Activated CD8-positive, alpha-beta memory T cell treated with anti-CD3 and anti-CD28 coated beads, Interleukin-2, amount 10 ng/mL, durations not matched to agents 7 days and 5 days (primary cell): Measurements from ENCODE around the gene CRCP. TPM values are rescaled to one million over a fixed set of nuclear protein-coding genes. Genes with fewer than 3 reads are reported as not detected.
"Not testable (repeated sequence)": the region's sequence is repeated elsewhere in the genome, so short reads cannot be mapped to it uniquely, and the experiment has no call there.

Experiments
- ATAC-seq: fragments of 150-1000 bp; cut with Tn5 transposase; one replicate; pipeline ENCODE4 v1.10.0; 2021; ENCODE audit warnings: moderate library complexity
- CTCF ChIA-PET: fragments of 350-600 bp; sonication (Branson Sonifier 250); formaldehyde crosslinking; loops from one replicate; lab custom pipeline; 2021; ENCODE audit warnings: antibody characterized with exemption; lab: Charles Lee
- DNase-seq: peaks from one replicate; pipeline ENCODE4 v3.0.0-alpha.2; 2020
- H3K27ac Mint-ChIP-seq: one replicate; pipeline ENCODE4 v1.8.0; 2021; ENCODE audit warnings: mild to moderate bottlenecking, mixed read lengths
- H3K27me3 Mint-ChIP-seq: one replicate; pipeline ENCODE4 v1.8.0; 2021; ENCODE audit warnings: mixed read lengths
- H3K36me3 Mint-ChIP-seq: one replicate; pipeline ENCODE4 v1.8.0; 2021; ENCODE audit warnings: mild to moderate bottlenecking, mixed read lengths
- H3K4me1 Mint-ChIP-seq: one replicate; pipeline ENCODE4 v1.8.0; 2021; ENCODE audit warnings: mixed read lengths
- H3K4me3 Mint-ChIP-seq: one replicate; pipeline ENCODE4 v1.8.0; 2021; ENCODE audit warnings: mild to moderate bottlenecking, moderate library complexity, mixed read lengths
- H3K9me3 Mint-ChIP-seq: one replicate; pipeline ENCODE4 v1.8.0; 2022; ENCODE audit warnings: low read depth, mixed read lengths
- total RNA-seq, 2 experiments: library from RNA; stranded (reverse); gene quantifications; one replicate each; pipeline ENCODE4 v1.2.3, GENCODE V29; 2021

The CRCP gene
- total RNA-seq, 2 experiments from 2014 or later = 28.3 to 29.4 TPM

DNA sequence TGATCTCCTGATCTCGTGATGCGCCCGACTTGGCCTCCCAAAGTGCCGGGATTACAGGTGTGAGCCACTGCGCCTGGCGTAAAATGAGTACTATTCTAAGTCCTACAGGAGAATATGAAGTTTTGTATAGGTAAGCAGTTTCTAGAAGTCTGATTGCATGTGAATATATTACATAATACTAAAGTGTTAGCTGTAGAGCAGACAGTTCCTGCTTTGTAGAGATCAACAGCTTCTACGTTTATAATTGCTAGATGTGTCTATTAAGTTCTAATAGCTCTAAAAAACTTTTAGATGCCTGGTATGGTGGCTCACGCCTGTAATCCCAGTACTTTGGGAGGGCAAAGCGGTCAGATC, 8.5 kb downstream of the CRCP start:
- CTCF ChIA-PET = no interaction called here
- Mint-ChIP-seq H3K9me3 (no peaks in the 10 kb centered on the region), H3K27me3 (no peaks in the 10 kb centered on the region), H3K4me1 (peaks cover 37% of the 10 kb centered on the region), H3K36me3 (peaks cover 10% of the 10 kb centered on the region), H3K4me3 (no peak overlapping the region), H3K27ac (no peak overlapping the region)
- DNase-seq (no peak), ATAC-seq (no peak)

DNA sequence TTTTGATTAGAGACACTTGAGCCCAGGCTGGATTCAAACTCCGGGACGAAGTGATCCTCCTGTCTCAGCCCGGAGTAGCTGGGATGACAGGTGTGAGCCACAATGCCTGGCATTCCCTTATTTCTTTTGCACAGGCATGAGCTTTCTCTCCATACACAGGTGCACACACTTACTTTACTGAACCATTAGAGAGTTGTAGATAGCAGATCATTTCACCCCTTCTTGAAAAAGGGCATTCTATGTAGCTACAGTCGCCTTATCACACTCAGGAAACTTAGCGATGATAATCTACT, 9.9 kb downstream of the CRCP start:
- ATAC-seq, H3K9me3 Mint-ChIP-seq, DNase-seq, H3K27me3 Mint-ChIP-seq, CTCF ChIA-PET, H3K36me3 Mint-ChIP-seq, H3K27ac Mint-ChIP-seq, H3K4me3 Mint-ChIP-seq: not testable (repeated sequence)
- H3K4me1 Mint-ChIP-seq = peaks cover 34% of the 10 kb centered on the region

DNA sequence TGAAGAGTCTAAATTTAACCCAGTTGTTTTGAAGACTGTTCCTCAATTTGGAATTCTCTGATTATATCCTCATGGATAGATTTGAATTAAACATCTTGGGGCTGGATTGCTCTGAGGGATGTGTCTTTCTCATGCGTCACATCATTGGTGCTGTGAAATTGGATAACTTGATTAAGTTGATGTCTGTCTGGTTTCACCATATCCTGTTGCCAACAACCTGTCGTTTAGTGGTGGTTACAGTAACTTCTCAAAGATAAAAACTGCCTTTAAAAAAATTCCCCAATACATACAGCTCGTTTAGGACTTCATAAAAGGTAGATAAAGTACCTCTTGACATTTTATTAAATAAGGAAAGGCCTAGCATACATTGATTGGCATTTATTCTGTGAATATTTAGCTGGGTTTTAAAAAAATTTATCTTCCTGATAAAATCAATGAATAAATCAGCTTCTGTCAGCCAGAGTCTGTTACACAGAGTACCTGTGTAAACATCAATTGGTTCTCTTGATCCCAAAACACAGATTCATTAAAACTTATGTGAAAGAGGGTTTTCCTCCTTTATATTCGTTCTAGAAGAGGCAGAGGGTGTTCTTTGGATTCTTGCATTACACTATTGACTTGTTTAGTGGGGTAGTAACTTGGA, 10.5 kb downstream of the CRCP start:
- no peaks in the 10 kb centered on the region for H3K9me3 Mint-ChIP-seq
- CTCF ChIA-PET = no interaction called here
- peaks cover 36% of the 10 kb centered on the region for H3K4me1 Mint-ChIP-seq
- peaks cover 9% of the 10 kb centered on the region for H3K36me3 Mint-ChIP-seq
- ATAC-seq (no peak), DNase-seq (no peak)
- peak overlapping the region; percentile 37 for H3K27ac Mint-ChIP-seq
- H3K27me3 Mint-ChIP-seq = no peaks in the 10 kb centered on the region
- H3K4me3 Mint-ChIP-seq = no peak overlapping the region

DNA sequence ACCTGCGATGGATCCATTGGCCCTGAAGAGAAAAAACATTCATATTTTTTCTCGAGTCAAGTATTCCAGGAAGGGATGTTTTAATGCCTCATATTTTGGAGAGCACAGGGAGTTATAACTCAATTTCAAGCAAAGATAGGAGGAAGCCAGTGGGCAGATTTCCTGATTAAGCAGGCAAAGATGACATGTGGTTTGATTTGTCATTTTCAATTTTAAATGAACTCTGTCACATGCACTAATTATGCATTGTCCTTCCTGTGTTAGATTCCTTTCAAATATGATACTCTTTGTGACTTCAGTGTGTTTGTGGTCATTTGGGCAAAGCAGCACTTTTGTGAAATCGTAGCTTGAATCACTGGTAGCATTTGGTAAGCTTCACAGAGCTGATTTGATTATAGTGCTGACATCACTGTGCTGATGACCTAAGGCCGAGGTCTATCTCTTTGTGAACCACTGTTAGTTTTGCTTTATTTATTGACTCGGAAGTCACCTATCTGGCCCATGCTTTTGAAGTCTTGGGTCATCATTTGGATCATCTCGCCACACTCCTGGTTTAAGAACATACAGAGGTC, 11.2 kb downstream of the CRCP start:
- H3K4me3 Mint-ChIP-seq, H3K9me3 Mint-ChIP-seq, H3K27me3 Mint-ChIP-seq, DNase-seq: not testable (repeated sequence)
- Mint-ChIP-seq H3K27ac (peak overlapping the region; percentile 56), H3K36me3 (peaks cover 13% of the 10 kb centered on the region), H3K4me1 (peaks cover 34% of the 10 kb centered on the region)
- CTCF ChIA-PET = interaction anchor here (0.8 kb wide), 1 partner anchor 12 kb away, joined by 3 read pairs; the partner anchor contains the start of gene CRCP
- ATAC-seq = peak; percentile 23

DNA sequence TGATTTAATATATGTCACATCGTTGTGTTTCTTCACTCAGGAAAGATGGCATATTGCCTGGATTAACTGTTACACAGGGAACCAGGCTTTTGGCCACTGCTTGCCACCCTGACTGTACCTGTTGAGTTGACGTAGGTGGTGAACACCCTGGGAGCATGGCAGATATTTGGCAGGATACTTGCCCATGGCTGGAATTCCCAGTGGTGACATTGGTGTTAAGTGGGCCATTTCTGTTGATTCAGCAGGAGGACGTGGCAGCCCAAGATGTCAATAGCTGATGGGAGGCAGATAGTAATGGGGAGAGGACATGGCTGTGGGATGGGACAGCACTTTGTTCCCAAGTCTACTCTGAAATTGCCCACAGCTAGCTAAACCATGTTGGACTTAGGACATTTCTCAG, 12.5 kb downstream of the CRCP start:
- ATAC-seq, H3K4me3 Mint-ChIP-seq, CTCF ChIA-PET, H3K27me3 Mint-ChIP-seq, DNase-seq, H3K9me3 Mint-ChIP-seq, H3K27ac Mint-ChIP-seq: not testable (repeated sequence)
- Mint-ChIP-seq H3K4me1 (peaks cover 34% of the 10 kb centered on the region), H3K36me3 (peaks cover 21% of the 10 kb centered on the region)

DNA sequence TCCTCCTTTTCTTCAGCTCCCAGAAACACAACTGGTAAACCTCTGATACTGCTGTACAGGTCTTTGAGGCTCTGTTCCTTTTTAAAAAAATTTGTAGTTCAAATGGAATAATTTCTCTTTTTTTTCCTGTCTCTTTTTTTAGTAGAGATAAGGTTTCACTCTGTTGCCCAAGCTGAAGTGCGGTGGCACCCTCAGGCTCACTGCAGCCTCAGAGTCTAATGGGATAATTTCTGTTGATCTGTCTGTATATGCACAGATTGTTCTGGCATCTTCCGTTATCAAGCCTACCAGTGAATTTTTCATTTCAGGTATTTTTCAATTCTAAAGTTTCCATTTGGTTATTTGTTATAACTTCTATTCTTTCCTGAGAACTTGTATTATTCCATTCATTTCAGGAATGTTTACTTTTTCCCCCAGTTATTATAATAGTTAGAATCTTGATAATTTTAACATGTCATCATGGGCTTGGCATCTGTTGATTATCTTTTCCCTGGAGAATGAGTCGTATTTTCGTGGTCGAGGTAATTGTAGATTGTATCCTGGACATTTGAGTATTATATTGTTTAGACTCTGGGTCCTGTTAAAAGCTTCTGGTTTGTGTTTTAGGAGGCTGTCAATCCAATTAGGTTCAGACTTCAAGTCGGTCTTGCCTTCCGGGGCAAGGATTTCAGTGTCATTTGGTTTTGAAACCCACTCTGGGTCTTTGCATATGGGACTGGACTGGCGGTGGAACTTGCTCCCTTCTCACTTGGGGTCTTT, 24.5 kb downstream of the CRCP start:
- ATAC-seq (no peak), DNase-seq (no peak)
- H3K4me3 Mint-ChIP-seq = no peak overlapping the region
- H3K9me3 Mint-ChIP-seq = no peaks in the 10 kb centered on the region
- H3K4me1 Mint-ChIP-seq = no peaks in the 10 kb centered on the region
- H3K36me3 Mint-ChIP-seq = peaks cover 60% of the 10 kb centered on the region
- CTCF ChIA-PET = interaction anchor here (0.7 to 0.9 kb wide), 2 partner anchors 108 to 765 kb away, joined by 3 to 4 read pairs; no protein-coding TSS in a partner anchor
- no peak overlapping the region for H3K27ac Mint-ChIP-seq
- no peaks in the 10 kb centered on the region for H3K27me3 Mint-ChIP-seq

DNA sequence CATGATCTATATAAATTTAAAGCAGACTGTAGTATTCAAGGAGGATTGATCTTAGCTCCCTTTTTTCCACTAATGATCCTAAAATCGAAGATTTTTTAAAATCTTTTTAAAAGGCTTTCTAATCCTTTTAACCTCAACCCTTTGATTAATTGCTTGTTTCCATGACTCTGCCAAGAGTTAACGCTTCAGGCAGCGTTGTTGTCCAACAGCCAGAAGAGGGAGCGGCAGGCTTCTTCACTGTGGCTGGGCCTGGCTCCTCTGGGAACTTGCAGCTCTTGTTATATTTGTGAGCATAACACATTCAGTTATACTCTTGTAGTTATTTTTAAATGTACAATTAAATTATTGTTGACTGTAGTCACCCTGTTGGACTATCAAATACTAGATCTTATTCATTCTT, 26.3 kb downstream of the CRCP start:
- DNase-seq (no peak), ATAC-seq (no peak)
- no peak overlapping the region for H3K4me3 Mint-ChIP-seq
- H3K27ac Mint-ChIP-seq = no peak overlapping the region
- peaks cover 57% of the 10 kb centered on the region for H3K36me3 Mint-ChIP-seq
- H3K27me3 Mint-ChIP-seq = no peaks in the 10 kb centered on the region
- H3K4me1 Mint-ChIP-seq = no peaks in the 10 kb centered on the region
- CTCF ChIA-PET = no interaction called here
- no peaks in the 10 kb centered on the region for H3K9me3 Mint-ChIP-seq

DNA sequence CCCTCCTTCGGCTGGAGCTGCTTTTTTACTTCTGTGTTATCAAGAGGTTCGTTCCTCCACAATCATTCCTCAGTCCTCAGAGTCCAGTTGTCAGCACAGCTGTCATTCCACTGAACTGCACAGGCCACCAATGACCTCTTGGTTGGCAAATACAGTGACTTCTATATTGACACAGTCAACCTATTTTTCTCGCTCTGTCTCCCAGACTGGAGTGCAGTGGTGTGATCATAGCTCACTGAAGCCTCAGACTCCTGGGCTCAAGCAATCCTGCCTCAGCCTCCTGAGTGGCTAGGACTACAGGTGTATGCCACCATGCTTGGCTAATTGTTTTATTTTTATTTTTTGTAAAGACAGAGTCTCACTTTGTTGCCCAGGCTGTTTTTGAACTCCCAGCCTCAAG, 27.7 kb downstream of the CRCP start:
- DNase-seq (no peak), ATAC-seq (no peak)
- H3K36me3 Mint-ChIP-seq = peaks cover 57% of the 10 kb centered on the region
- no peaks in the 10 kb centered on the region for H3K9me3 Mint-ChIP-seq
- peaks cover 5% of the 10 kb centered on the region for H3K4me1 Mint-ChIP-seq
- H3K4me3 Mint-ChIP-seq = no peak overlapping the region
- no peak overlapping the region for H3K27ac Mint-ChIP-seq
- CTCF ChIA-PET = no interaction called here
- H3K27me3 Mint-ChIP-seq = no peaks in the 10 kb centered on the region

DNA sequence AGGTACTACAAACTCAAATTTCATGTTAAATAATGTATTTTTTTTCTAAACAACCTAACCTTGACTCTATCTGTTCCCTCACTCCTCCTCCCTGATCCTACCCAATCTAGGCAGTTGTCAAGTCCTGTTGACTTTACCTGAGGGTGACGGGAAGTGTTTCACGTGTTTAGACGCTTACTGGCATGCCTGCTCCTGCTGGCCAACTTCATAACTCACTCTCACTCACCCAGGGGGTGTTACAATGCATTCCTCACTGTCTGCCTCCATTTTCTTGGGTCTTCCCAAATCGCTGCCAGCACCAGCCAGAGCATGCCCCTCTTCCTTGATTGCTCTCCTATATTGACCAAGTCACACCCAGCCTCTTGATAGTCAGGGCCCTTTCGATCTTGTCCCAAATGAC, 28.3 kb downstream of the CRCP start:
- Mint-ChIP-seq H3K27me3 (no peaks in the 10 kb centered on the region), H3K9me3 (no peaks in the 10 kb centered on the region), H3K4me3 (no peak overlapping the region), H3K36me3 (peaks cover 54% of the 10 kb centered on the region), H3K27ac (no peak overlapping the region), H3K4me1 (peaks cover 10% of the 10 kb centered on the region)
- ATAC-seq (no peak), DNase-seq (no peak)
- CTCF ChIA-PET = no interaction called here

DNA sequence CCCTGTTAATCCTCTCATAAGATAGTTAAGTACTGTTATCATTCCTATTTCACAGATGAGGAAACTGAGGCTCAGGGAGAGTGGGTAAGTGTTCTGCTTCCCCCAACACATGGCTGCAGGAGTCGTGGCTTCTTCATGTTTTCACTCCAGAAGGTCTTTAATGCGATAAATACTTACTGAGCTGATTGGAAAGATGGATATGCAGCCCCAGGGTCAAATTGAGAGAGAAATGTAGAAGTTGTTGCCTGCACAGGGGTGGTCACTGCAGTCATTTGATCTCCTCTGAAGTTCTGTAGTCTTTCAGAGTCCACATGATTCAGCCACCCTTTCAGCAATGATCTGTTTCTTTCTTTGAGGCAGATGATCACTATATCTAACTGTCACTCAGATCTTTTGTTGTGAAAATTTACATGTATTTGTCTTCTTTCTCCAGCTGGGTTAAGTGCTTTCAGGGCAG, 29.3 kb downstream of the CRCP start:
- Mint-ChIP-seq H3K4me1 (peaks cover 19% of the 10 kb centered on the region), H3K36me3 (peaks cover 57% of the 10 kb centered on the region), H3K9me3 (no peaks in the 10 kb centered on the region), H3K27ac (no peak overlapping the region), H3K27me3 (no peaks in the 10 kb centered on the region), H3K4me3 (no peak overlapping the region)
- CTCF ChIA-PET = interaction anchor here (0.6 kb wide), 1 partner anchor 58 kb away, joined by 4 read pairs; no protein-coding TSS in a partner anchor
- DNase-seq (no peak), ATAC-seq (no peak)

DNA sequence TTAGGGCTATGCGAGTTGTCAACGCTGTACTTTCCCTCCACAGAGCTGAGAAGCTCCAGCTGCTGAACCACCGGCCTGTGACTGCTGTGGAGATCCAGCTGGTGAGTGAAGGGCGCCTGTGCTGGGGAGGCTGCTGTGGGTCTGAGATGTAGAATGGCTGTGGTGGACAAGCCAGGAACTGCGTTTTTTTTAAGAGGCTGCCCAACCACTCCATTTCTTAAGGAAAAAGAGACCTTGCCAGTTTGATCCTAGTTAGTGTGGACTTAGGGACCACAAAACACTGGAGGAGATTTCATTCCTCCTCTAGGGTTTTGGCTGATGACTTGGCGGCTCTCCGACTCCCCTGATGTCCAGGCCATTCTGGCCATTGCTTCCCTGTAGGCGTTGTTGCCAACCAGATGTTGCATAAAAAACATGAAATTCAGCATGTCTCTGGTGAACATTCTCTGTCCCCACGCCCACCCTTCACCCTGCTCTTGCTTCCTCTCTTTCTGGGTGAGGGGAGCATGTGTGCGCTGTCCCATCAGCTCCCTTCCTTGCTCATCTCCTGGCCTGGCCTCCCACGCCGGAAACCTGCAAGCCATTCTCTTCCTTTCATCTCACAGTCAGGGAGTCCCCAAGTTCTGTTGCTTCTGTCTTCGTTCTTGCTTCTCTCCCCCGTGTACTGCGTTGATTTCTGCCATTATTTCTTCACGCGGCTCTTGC, 30.9 kb downstream of the CRCP start:
- no peak overlapping the region for H3K27ac Mint-ChIP-seq

DNA sequence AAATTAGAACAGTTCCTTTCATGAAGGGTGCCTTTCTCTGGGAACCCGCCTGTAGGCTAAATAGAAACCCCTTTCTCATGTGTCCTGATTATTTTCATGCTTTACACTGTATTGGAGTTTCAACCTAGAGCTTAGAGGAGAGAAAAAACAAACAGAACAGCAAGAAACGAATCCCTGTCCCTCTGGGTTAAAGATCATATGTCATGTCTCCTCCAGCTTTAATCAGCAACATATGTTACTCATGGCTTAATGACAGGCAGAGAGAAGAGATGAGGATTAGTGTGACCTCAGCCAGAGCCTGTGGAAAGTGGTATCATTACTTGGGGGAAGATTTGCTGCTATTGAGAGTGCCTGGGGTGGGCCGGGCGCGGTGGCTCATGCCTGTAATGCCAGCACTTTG, 32.1 kb downstream of the CRCP start:
- Mint-ChIP-seq H3K27ac (peak overlapping the region; percentile 4), H3K36me3 (peaks cover 59% of the 10 kb centered on the region), H3K4me1 (peaks cover 36% of the 10 kb centered on the region), H3K27me3 (no peaks in the 10 kb centered on the region), H3K4me3 (no peak overlapping the region), H3K9me3 (no peaks in the 10 kb centered on the region)
- ATAC-seq (no peak), DNase-seq (no peak)
- CTCF ChIA-PET = no interaction called here

More for the DNA sequence above, 30.9 kb downstream of the CRCP start:
- Mint-ChIP-seq H3K27me3 (no peaks in the 10 kb centered on the region), H3K4me3 (no peak overlapping the region), H3K36me3 (peaks cover 62% of the 10 kb centered on the region), H3K9me3 (no peaks in the 10 kb centered on the region), H3K4me1 (peaks cover 31% of the 10 kb centered on the region)
- no peak for DNase-seq
- ATAC-seq = no peak
- CTCF ChIA-PET = no interaction called here

DNA sequence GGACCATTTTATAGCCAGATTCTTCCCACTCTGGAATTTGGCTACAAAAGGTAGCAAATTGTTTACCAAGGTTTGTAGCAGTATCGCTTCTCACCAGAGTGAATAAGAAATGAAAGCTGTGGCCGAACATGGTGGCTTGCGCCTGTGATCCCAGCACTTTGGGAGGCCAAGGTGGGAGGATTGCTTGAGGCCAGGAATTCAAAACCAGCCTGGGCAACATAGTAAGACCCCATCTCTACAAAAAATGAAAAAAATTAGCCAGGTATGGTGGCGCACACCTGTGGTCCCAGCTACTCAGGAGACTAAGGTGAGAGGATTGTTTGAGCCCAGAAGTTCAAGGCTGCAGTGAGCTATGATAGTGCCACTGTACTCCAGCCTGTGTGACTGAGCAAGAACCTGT, 33.0 kb downstream of the CRCP start:
- DNase-seq, CTCF ChIA-PET, H3K4me3 Mint-ChIP-seq, ATAC-seq, H3K27me3 Mint-ChIP-seq, H3K9me3 Mint-ChIP-seq: not testable (repeated sequence)
- Mint-ChIP-seq H3K4me1 (peaks cover 36% of the 10 kb centered on the region), H3K36me3 (peaks cover 60% of the 10 kb centered on the region), H3K27ac (peak overlapping the region; percentile 88)
